ENCODE data around the gene ZBTB7B.

ZBTB7B gene

DNA sequence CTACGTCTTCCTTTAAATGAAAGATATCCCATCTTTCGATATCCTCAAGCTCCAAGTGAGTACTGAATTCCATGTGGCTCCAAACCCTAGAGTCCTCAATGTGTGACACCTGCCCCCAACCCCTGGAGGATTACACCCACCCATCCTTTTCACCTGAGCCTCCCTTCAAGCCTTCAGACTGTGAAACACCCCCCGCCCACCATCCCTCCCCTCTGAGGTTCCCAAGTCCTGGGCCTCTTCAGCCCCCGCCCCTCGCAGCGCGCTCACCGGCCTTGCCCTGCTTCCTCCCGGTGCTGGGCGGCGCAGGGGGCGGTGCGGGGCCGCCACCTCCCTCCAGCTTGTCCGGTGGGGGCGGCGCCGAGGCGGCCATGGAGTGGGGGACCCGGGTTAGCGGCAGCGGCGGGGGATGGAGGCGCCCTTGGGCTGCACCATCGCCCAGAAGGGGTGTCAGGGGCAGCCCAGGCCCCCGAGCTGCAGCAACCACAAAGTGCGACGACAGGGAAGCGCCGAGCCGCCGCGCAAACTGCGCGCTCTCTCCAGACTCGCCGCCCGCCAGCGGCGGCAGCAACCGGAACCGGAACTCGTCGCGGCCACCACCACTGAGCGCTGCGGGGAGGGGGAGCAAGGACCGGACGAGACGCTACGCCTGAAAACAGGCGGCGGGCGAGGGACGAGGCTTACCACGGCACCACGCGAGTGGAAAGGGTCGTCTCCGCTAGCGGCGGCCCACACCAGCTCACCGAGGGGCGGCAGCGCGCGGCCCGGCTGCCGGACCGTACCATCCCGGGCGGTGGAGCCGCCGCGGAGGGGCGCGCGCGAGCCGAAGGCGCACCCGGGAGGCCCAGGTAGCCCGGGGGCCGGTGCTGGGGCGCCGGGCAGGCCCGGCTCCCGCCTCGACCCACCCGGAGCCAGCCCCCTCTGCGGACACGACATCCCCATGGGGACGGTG is 41.1 kb upstream of the ZBTB7B start, which contains the start of gene PYGO2:
TSS of gene PYGO2 (minus strand) at position 576 of the 949 bp plus-strand sequence. CDS start at position 370, 206 bp downstream.
- H3K27me3 ChIP-seq (ENCODE audit: control insufficient read depth in 3 of 3, insufficient read depth in 3 of 3, low read depth in 1 of 3, low read length in 3 of 3): no peaks in the 10 kb centered on the region
- peaks cover 13 to 19% of the 10 kb centered on the region in 2 donors for H3K4me1 ChIP-seq (ENCODE audit: control insufficient read depth in 2 of 2, insufficient read depth in 1 of 2, low read depth in 1 of 2, low read length in 2 of 2)
- no peaks in the 10 kb centered on the region for H3K9me3 ChIP-seq (replicated peaks in 1 of 2; ENCODE audit: control insufficient read depth in 2 of 2, insufficient read depth in 1 of 2, low read depth in 1 of 2, low read length in 2 of 2)
- H2AFZ ChIP-seq (ENCODE audit: low read length): peak within 1 kb of the TSS; percentile 95
- H2BK12ac ChIP-seq (ENCODE audit: low read length): no peak within 1 kb of the TSS
- H3K79me1 ChIP-seq (ENCODE audit: low read depth, low read length): peaks cover 7% of the 10 kb centered on the region
- H2BK5ac ChIP-seq (ENCODE audit: low read length): peak within 1 kb of the TSS; percentile 94
- H3K27ac ChIP-seq (replicated peaks; ENCODE audit: low read length): peak within 1 kb of the TSS; percentile 98
- H4K8ac ChIP-seq (ENCODE audit: low read depth, low read length): no peak within 1 kb of the TSS
- peak within 1 kb of the TSS; percentile 89 to 99 for H3K4me3 ChIP-seq (ENCODE audit: low read length in 2 of 2)
- H3K18ac ChIP-seq (ENCODE audit: low read length): peak within 1 kb of the TSS; percentile 100
- peak within 1 kb of the TSS; percentile 39 for H3K4ac ChIP-seq (ENCODE audit: low read length)
- peak within 1 kb of the TSS; percentile 99 for H3K9ac ChIP-seq (ENCODE audit: low read depth, low read length, poor library complexity)
- H2BK15ac ChIP-seq (ENCODE audit: low read length): peak within 1 kb of the TSS; percentile 97
- H2BK120ac ChIP-seq (ENCODE audit: low read depth, low read length): no peak within 1 kb of the TSS
- H3K23ac ChIP-seq (ENCODE audit: low read depth, low read length, poor library complexity): peak within 1 kb of the TSS; percentile 96
- H2AK5ac ChIP-seq (ENCODE audit: low read depth, low read length): no peak within 1 kb of the TSS
- whole genome bisulfite sequencing, 2 donors (ENCODE audit: extremely low coverage in 2 of 2, insufficient read length in 2 of 2, insufficient replicate concordance in 1 of 2): no CpG with 5 or more reads among the region's 93 CpGs
- peaks cover 33 to 74% of the 10 kb centered on the region in 2 donors for H3K36me3 ChIP-seq (replicated peaks in 1 of 2; ENCODE audit: control insufficient read depth in 2 of 2, insufficient read depth in 2 of 2, low read length in 2 of 2)
- H4K91ac ChIP-seq (ENCODE audit: low read depth, low read length, poor library complexity): no peak within 1 kb of the TSS
- peak within 1 kb of the TSS; percentile 60 for H3K4me2 ChIP-seq (ENCODE audit: insufficient read depth, low read length, poor library complexity, severe bottlenecking)
- H3K14ac ChIP-seq (ENCODE audit: low read length): peak within 1 kb of the TSS; percentile 75
- peak; percentile 79 for DNase-seq (ENCODE audit: low spot score)

DNA sequence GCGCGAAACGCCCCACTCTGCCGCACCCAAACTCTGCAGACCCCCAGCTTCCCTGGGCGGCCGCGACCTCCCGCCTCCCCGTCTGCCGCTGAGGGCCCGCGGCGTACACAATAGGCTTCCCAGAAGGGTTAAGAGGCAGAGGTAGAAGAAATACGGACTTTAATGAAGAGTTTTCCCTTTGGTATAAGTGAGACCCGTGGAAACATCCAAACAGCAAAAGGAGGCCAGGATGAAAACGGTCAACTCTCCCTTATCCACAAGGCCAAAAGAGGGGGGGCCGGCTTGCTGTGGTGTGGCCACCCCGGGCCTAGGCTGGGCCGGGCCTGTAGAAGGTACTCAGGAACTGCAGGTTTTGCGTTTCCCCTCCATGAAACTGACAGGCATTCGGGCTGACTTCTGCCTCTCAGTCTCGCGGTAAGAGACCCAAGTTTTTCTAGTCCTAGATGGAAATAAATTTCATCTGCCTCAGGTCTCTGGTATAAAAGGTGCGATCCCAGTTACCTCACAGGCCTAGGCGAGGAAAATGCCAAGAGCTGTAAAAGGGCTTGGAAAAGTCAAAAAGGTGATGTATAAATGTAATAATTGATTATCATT is 40.3 kb upstream of the ZBTB7B start:
- H3K4me3 ChIP-seq (ENCODE audit: low read length in 2 of 2): peak overlapping the region; percentile 89 to 99
- H3K18ac ChIP-seq (ENCODE audit: low read length): peak overlapping the region; percentile 100
- peak overlapping the region; percentile 60 for H3K4me2 ChIP-seq (ENCODE audit: insufficient read depth, low read length, poor library complexity, severe bottlenecking)
- WGBS, 2 donors (ENCODE audit: extremely low coverage in 2 of 2, insufficient read length in 2 of 2, insufficient replicate concordance in 1 of 2): no CpG with 5 or more reads among the region's 25 CpGs
- H3K9me3 ChIP-seq (replicated peaks in 1 of 2; ENCODE audit: control insufficient read depth in 2 of 2, insufficient read depth in 1 of 2, low read depth in 1 of 2, low read length in 2 of 2): no peaks in the 10 kb centered on the region
- no peak overlapping the region for H2BK12ac ChIP-seq (ENCODE audit: low read length)
- no peaks in the 10 kb centered on the region for H3K27me3 ChIP-seq (ENCODE audit: control insufficient read depth in 3 of 3, insufficient read depth in 3 of 3, low read depth in 1 of 3, low read length in 3 of 3)
- no peak overlapping the region for H3K4ac ChIP-seq (ENCODE audit: low read length)
- DNase-seq (ENCODE audit: low spot score): peak; percentile 48
- H3K23ac ChIP-seq (ENCODE audit: low read depth, low read length, poor library complexity): peak overlapping the region; percentile 96
- H2BK120ac ChIP-seq (ENCODE audit: low read depth, low read length): no peak overlapping the region
- H4K91ac ChIP-seq (ENCODE audit: low read depth, low read length, poor library complexity): no peak overlapping the region
- H3K14ac ChIP-seq (ENCODE audit: low read length): no peak overlapping the region
- peaks cover 5 to 12% of the 10 kb centered on the region in 2 donors for H3K4me1 ChIP-seq (ENCODE audit: control insufficient read depth in 2 of 2, insufficient read depth in 1 of 2, low read depth in 1 of 2, low read length in 2 of 2)
- peaks cover 34 to 82% of the 10 kb centered on the region in 2 donors for H3K36me3 ChIP-seq (replicated peaks in 1 of 2; ENCODE audit: control insufficient read depth in 2 of 2, insufficient read depth in 2 of 2, low read length in 2 of 2)
- peak overlapping the region; percentile 99 for H3K9ac ChIP-seq (ENCODE audit: low read depth, low read length, poor library complexity)
- no peak overlapping the region for H4K8ac ChIP-seq (ENCODE audit: low read depth, low read length)
- H2BK15ac ChIP-seq (ENCODE audit: low read length): peak overlapping the region; percentile 97
- H3K27ac ChIP-seq (replicated peaks; ENCODE audit: low read length): peak overlapping the region; percentile 98
- H2BK5ac ChIP-seq (ENCODE audit: low read length): peak overlapping the region; percentile 94
- peak overlapping the region; percentile 95 for H2AFZ ChIP-seq (ENCODE audit: low read length)
- H3K79me1 ChIP-seq (ENCODE audit: low read depth, low read length): peaks cover 7% of the 10 kb centered on the region
- no peak overlapping the region for H2AK5ac ChIP-seq (ENCODE audit: low read depth, low read length)

DNA sequence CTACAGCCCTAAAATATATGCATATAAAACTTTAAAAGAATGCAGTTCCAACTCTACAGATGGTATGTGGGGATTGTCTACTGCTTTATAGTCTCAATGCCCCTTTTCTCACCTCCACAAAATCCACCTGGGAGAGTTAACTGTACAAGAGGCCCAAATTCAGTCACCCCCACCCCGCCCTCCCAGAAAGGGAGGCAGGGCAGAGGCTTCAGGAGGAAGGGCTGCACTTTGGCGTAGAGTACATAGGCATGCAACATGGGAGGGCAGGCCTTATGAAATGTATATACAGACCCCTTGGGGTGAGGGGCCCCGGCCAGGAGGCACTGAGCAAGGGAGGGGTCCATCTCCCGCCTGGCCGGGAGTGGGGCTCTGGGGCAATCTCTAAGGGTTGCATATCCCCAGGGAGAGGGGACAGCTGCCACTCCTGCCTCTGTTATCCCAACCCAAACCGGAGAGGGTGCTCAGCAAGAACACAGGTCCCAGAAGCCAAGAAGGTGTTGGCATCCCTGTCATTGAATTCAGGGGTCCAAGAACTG is 39.7 kb upstream of the ZBTB7B start:
- no peak overlapping the region for H3K14ac ChIP-seq (ENCODE audit: low read length)
- H2BK5ac ChIP-seq (ENCODE audit: low read length): no peak overlapping the region
- H3K9ac ChIP-seq (ENCODE audit: low read depth, low read length, poor library complexity): no peak overlapping the region
- H3K9me3 ChIP-seq (replicated peaks in 1 of 2; ENCODE audit: control insufficient read depth in 2 of 2, insufficient read depth in 1 of 2, low read depth in 1 of 2, low read length in 2 of 2): no peaks in the 10 kb centered on the region
- peaks cover 4 to 11% of the 10 kb centered on the region in 2 donors for H3K4me1 ChIP-seq (ENCODE audit: control insufficient read depth in 2 of 2, insufficient read depth in 1 of 2, low read depth in 1 of 2, low read length in 2 of 2)
- no peak for DNase-seq (ENCODE audit: low spot score)
- H3K79me1 ChIP-seq (ENCODE audit: low read depth, low read length): peaks cover 7% of the 10 kb centered on the region
- H2BK120ac ChIP-seq (ENCODE audit: low read depth, low read length): no peak overlapping the region
- no peak overlapping the region for H2AFZ ChIP-seq (ENCODE audit: low read length)
- H3K36me3 ChIP-seq (replicated peaks in 1 of 2; ENCODE audit: control insufficient read depth in 2 of 2, insufficient read depth in 2 of 2, low read length in 2 of 2): peaks cover 36 to 82% of the 10 kb centered on the region in 2 donors
- H3K27ac ChIP-seq (replicated peaks; ENCODE audit: low read length): no peak overlapping the region
- no peak overlapping the region for H2BK12ac ChIP-seq (ENCODE audit: low read length)
- no peak overlapping the region for H3K4ac ChIP-seq (ENCODE audit: low read length)
- no peak overlapping the region for H4K91ac ChIP-seq (ENCODE audit: low read depth, low read length, poor library complexity)
- H2AK5ac ChIP-seq (ENCODE audit: low read depth, low read length): no peak overlapping the region
- no peaks in the 10 kb centered on the region for H3K27me3 ChIP-seq (ENCODE audit: control insufficient read depth in 3 of 3, insufficient read depth in 3 of 3, low read depth in 1 of 3, low read length in 3 of 3)
- WGBS, 2 donors (ENCODE audit: extremely low coverage in 2 of 2, insufficient read length in 2 of 2, insufficient replicate concordance in 1 of 2): no CpG with 5 or more reads among the region's 6 CpGs
- peak overlapping the region in 1 of 2 donors; percentile 89 for H3K4me3 ChIP-seq (ENCODE audit: low read length in 2 of 2)
- H2BK15ac ChIP-seq (ENCODE audit: low read length): no peak overlapping the region
- no peak overlapping the region for H3K18ac ChIP-seq (ENCODE audit: low read length)
- H4K8ac ChIP-seq (ENCODE audit: low read depth, low read length): no peak overlapping the region
- no peak overlapping the region for H3K4me2 ChIP-seq (ENCODE audit: insufficient read depth, low read length, poor library complexity, severe bottlenecking)
- H3K23ac ChIP-seq (ENCODE audit: low read depth, low read length, poor library complexity): no peak overlapping the region

All from neuronal stem cell (in vitro differentiated cells).